Astrocyte of the cerebellum (primary cell): Measurements from ENCODE around the gene NTMT2.

Experiments
- DNase-seq: peaks from one replicate; pipeline ENCODE4 v3.0.0-alpha.2; 2011; ENCODE audit warnings: low read depth
- H3K4me3 ChIP-seq: 2 replicates; pipeline ENCODE4 v1.5.1; 2011; ENCODE audit warnings: mild to moderate bottlenecking, low read depth, low read length, moderate library complexity
- CTCF ChIP-seq: IDR thresholded peaks from 2 replicates; pipeline ENCODE4 v1.5.1; 2012; ENCODE audit warnings: low read length, low read depth, moderate library complexity, mild to moderate bottlenecking; ENCODE audit errors: missing control alignments
- in situ Hi-C: cut with HindIII; loops from 2 replicates; pipeline ENCODE4 v1.10.0; 2017; ENCODE audit warnings: low sequenced_read_pairs

The NTMT2 gene

GRCh38 chr1:170192546-170192945 is 46.8 kb downstream of the NTMT2 start:
- no peak for DNase-seq
- no peak overlapping the region for H3K4me3 ChIP-seq
- TF ChIP-seq CTCF, result no peak
- in situ Hi-C loops, result no loop called here

- no peak for TF ChIP-seq CTCF
- H3K4me3 ChIP-seq, result no peak overlapping the region
- in situ Hi-C loops, result no loop called here
- no peak for DNase-seq
Observed at GRCh38 chr1:170194451-170194850, 48.7 kb downstream of the NTMT2 start.

- DNase-seq, result no peak
- in situ Hi-C loops, result no loop called here
- no peak overlapping the region for H3K4me3 ChIP-seq
- TF ChIP-seq CTCF, result no peak
Observed at GRCh38 chr1:170196490-170197236, 50.9 kb downstream of the NTMT2 start.

GRCh38 chr1:170198090-170198489 is 52.3 kb downstream of the NTMT2 start:
- in situ Hi-C loops, result no loop called here
- no peak for TF ChIP-seq CTCF
- no peak overlapping the region for H3K4me3 ChIP-seq
- DNase-seq, result no peak

DNA sequence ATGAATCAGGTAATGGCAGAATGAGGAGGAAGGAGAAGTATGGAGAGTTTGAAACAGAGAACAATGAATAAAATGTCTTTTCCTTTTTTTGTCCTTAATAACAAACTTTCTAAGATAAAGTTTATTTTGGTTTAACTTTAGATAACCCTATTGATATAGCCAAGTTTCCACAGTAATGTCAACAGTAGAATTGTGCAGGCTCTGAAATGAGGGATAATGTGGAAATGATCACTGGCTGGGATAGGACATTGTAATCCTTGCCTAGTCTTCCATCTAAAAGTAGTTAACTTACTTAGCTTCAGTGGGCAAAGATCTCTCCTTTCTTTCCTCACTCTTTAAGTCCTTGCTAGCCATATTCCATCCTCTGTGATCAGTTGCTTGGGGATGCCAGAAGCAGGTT is 52.8 kb downstream of the NTMT2 start:
- no peak for DNase-seq
- H3K4me3 ChIP-seq, result no peak overlapping the region
- TF ChIP-seq CTCF, result no peak
- in situ Hi-C loops, result no loop called here

DNA sequence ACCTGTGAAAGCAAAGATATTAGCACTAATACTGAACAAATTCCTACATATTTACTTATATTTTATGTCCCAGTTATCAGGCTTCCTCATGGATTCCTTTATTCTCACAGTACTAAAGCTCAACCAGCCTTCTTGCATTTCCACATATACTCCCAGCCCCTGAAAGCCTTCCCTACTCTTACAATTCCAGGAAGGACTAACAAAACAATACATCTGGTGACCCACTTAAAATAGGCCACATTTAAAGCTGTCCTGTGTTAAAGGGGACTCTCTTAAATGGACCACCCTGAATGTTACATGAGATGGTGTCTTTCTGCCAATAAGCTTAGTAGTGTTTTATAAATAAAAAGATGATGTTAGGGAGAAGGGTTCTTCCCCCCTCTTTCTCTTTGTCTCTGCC is 54.4 kb downstream of the NTMT2 start:
- in situ Hi-C loops, result no loop called here
- no peak for TF ChIP-seq CTCF
- no peak for DNase-seq
- H3K4me3 ChIP-seq, result no peak overlapping the region
